Measurements from ENCODE around the gene ZNF462. TPM values are rescaled to one million over a fixed set of nuclear protein-coding genes. Genes with fewer than 3 reads are reported as not detected.

ZNF462 gene, protein sequence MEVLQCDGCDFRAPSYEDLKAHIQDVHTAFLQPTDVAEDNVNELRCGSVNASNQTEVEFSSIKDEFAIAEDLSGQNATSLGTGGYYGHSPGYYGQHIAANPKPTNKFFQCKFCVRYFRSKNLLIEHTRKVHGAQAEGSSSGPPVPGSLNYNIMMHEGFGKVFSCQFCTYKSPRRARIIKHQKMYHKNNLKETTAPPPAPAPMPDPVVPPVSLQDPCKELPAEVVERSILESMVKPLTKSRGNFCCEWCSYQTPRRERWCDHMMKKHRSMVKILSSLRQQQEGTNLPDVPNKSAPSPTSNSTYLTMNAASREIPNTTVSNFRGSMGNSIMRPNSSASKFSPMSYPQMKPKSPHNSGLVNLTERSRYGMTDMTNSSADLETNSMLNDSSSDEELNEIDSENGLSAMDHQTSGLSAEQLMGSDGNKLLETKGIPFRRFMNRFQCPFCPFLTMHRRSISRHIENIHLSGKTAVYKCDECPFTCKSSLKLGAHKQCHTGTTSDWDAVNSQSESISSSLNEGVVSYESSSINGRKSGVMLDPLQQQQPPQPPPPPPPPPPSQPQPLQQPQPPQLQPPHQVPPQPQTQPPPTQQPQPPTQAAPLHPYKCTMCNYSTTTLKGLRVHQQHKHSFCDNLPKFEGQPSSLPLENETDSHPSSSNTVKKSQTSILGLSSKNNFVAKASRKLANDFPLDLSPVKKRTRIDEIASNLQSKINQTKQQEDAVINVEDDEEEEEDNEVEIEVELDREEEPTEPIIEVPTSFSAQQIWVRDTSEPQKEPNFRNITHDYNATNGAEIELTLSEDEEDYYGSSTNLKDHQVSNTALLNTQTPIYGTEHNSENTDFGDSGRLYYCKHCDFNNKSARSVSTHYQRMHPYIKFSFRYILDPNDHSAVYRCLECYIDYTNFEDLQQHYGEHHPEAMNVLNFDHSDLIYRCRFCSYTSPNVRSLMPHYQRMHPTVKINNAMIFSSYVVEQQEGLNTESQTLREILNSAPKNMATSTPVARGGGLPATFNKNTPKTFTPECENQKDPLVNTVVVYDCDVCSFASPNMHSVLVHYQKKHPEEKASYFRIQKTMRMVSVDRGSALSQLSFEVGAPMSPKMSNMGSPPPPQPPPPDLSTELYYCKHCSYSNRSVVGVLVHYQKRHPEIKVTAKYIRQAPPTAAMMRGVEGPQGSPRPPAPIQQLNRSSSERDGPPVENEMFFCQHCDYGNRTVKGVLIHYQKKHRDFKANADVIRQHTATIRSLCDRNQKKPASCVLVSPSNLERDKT (N-terminal part only)
- 4.3 to 4.6 TPM (median 4.5 TPM) in 5 replicates for total RNA-seq (2022; extraction: Qiagen RNA extraction; ENCODE audit: low read depth)

DNA sequence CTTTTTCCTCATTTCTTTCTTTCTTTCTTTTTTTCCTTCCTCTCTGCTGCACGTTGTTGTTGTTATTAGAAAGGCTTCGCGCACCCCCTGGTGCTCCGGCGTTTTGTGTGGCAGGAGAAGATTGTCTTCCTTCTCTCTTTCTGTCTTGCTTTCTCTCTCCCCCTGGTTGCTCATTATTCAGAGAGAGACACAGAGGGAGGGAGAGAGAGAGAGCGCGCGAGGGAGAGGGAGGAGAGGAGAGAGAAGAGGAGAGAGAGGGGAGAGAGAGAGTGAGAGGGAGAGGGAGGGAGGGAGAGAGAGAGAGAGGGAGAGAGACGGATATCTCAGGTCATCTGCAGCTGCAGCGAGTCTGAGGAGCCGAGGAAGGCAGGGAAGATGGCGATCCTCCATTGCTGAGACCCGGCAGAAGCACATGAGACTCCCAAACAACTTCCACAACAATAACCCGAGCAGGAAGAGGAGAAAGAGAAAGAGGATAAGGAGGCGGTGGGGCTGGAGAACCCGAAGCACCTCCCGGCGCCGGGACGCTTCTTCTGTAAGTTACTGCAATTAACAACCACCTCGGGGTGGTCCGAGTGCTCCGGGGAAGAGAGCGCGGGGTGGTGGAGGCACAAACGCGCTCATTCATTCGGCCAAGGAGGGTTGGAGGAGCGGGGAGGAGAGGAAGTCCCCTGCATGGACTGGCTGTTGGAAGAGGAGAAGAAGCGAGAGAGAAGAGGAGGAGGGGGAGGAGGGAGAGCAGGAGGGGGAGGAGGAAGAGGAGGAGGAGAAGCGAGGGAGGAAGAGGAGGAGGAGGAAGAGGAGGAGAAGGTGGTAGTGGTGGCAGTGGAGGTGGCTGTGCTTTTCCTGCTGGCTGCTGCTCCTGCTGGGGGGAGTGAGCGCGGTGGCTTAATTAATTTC lies at the start of gene ZNF462:
Gene ZNF462 (plus strand): TSS at position 346 of the 900 bp plus-strand sequence. CDS start 60,218 bp downstream, outside the sequence.

Data from A549 treated with GW870086 at 1 μM for 4 hours (cell line).